Ishikawa (cell line): ENCODE data around the gene EPS15.

Experiments
- CEBPB ChIP-seq: IDR thresholded peaks from 2 replicates; pipeline ENCODE4 v1.6.1; 2012
- EGR1 ChIP-seq: IDR thresholded peaks from 2 replicates; pipeline ENCODE4 v1.6.1; 2012
- NFIC ChIP-seq: IDR thresholded peaks from 2 replicates; pipeline ENCODE4 v1.6.1; 2012
- RAD21 ChIP-seq: IDR thresholded peaks from 2 replicates; pipeline ENCODE4 v1.6.1; 2012; ENCODE audit warnings: low read depth
- TAF1 ChIP-seq: IDR thresholded peaks from 2 replicates; pipeline ENCODE4 v1.6.1; 2012; ENCODE audit warnings: low read depth, mild to moderate bottlenecking
- TCF12 ChIP-seq: IDR thresholded peaks from 2 replicates; pipeline ENCODE4 v1.6.1; 2012; ENCODE audit warnings: low read depth
- TEAD4 ChIP-seq: IDR thresholded peaks from 2 replicates; pipeline ENCODE4 v1.6.1; 2012
- YY1 ChIP-seq: IDR thresholded peaks from 2 replicates; pipeline ENCODE4 v1.6.1; 2012; ENCODE audit warnings: low read depth
- ZBTB7A ChIP-seq: IDR thresholded peaks from 2 replicates; pipeline ENCODE4 v1.6.1; 2012; ENCODE audit warnings: low read depth
- TF ChIP-seq, protein P1 (sequence below): IDR thresholded peaks from 2 replicates; pipeline ENCODE4 v1.6.1; 2012
- TF ChIP-seq, protein P2 (sequence below): IDR thresholded peaks from 2 replicates; pipeline ENCODE4 v1.6.1; 2012
- TF ChIP-seq, protein P3 (sequence below): IDR thresholded peaks from 2 replicates; pipeline ENCODE4 v1.6.1; 2012; ENCODE audit warnings: low read depth, mild to moderate bottlenecking

EPS15 gene

DNA sequence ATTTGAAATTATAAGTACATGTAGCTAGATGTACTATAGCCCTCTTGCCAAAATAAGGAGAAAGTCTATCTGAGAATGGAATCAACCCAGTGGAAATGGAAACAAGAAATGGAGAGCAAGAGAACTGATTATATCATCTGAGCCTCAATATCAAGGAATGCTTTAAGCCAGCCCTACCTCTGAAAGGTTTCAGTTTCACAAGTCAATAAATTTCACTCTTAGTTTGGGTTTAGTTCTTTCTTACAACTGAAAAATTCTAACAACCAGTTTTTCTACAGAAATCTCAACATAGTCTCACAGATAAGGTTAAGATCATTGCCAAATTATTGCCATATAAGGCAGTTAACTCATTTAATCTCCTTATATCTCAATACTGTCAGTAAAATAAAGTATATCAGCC is 80.0 kb downstream of the EPS15 start:
- TF ChIP-seq EGR1 (no peak), NFIC (no peak)

DNA sequence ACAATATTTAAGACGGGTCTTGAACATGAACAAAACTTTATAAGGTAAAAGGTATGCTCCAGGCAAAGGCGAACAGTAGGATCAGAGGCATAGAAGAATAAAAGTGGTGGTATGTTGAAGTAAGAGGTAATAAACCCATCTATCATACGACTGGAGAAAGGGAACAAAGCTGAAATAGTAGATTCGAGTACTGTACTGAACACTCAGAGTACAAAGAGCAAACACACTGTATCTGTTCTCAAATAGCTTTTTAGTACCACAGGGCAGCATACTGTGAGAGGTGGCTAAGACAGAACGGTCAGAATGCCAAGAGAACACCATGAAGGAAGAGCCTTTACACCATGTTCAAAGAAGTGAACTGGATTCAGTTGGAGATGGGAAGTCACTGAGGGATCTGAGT is 83.2 kb downstream of the EPS15 start:
- no peak for TF ChIP-seq EGR1
- no peak for TF ChIP-seq TEAD4
- no peak for TF ChIP-seq RAD21
- TF ChIP-seq YY1, result no peak
- TF ChIP-seq TAF1, result no peak
- TF ChIP-seq NFIC, result no peak

DNA sequence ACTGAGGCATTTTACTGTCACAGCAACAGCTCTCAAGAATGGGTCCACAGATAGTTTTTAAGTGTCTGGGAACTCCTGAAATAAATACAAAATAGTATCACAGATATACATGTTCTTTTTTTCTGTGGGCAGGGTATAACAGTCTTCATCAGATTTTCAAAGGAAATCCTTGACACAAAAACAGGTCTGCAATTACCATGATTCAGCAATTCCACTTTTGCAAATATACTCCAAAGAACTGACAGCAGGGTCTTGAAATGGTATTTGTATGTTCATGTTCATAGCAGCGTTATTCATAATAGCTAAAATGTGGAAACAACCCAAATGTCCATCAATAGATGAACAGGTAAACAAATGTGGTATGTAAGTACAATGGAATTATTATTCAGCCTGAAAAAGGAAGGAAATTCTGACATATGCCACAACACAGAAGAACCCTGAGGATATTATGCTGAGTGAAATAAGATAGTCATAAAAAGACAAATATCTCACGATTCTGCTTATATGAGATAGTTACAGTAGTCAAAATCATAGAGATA is 85.0 kb downstream of the EPS15 start:
- TF ChIP-seq, protein P1, sequence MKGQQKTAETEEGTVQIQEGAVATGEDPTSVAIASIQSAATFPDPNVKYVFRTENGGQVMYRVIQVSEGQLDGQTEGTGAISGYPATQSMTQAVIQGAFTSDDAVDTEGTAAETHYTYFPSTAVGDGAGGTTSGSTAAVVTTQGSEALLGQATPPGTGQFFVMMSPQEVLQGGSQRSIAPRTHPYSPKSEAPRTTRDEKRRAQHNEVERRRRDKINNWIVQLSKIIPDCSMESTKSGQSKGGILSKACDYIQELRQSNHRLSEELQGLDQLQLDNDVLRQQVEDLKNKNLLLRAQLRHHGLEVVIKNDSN, result no peak

DNA sequence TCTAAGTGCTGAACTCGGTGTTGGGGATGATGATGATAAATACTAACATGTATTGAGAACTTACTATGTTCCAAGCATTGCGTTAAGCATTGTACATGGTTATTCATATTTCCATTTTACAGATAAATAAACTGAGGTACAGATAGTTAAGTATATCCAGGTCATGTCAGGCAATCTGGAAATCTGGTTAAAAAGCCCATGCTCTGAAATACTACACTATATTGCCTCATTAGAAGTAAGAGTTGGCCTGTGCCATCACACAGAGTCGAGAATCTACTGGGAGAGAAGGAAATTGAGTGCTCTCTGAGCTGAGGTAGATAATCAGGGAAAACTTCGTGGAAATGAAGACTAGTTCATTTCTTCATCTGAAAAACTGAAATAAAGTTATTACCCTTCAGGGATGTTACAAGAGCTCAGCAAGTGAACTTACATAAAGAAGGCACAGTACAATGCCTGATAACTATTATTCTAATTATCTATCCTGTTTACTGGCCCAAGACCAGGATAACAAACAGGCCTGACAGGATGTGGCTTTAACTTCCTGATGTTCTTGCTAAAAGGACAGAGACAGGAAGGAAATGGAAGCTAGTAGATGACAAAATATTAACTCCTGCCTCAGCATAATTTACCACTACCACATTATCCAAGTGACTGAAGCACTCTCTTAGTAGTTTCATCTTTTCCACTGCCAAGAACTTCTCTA is 85.6 kb downstream of the EPS15 start:
- TF ChIP-seq, protein P2, sequence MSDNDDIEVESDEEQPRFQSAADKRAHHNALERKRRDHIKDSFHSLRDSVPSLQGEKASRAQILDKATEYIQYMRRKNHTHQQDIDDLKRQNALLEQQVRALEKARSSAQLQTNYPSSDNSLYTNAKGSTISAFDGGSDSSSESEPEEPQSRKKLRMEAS, result no peak
- TF ChIP-seq, protein P3, sequence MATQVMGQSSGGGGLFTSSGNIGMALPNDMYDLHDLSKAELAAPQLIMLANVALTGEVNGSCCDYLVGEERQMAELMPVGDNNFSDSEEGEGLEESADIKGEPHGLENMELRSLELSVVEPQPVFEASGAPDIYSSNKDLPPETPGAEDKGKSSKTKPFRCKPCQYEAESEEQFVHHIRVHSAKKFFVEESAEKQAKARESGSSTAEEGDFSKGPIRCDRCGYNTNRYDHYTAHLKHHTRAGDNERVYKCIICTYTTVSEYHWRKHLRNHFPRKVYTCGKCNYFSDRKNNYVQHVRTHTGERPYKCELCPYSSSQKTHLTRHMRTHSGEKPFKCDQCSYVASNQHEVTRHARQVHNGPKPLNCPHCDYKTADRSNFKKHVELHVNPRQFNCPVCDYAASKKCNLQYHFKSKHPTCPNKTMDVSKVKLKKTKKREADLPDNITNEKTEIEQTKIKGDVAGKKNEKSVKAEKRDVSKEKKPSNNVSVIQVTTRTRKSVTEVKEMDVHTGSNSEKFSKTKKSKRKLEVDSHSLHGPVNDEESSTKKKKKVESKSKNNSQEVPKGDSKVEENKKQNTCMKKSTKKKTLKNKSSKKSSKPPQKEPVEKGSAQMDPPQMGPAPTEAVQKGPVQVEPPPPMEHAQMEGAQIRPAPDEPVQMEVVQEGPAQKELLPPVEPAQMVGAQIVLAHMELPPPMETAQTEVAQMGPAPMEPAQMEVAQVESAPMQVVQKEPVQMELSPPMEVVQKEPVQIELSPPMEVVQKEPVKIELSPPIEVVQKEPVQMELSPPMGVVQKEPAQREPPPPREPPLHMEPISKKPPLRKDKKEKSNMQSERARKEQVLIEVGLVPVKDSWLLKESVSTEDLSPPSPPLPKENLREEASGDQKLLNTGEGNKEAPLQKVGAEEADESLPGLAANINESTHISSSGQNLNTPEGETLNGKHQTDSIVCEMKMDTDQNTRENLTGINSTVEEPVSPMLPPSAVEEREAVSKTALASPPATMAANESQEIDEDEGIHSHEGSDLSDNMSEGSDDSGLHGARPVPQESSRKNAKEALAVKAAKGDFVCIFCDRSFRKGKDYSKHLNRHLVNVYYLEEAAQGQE, result no peak
- TF ChIP-seq, protein P1, result no peak

DNA sequence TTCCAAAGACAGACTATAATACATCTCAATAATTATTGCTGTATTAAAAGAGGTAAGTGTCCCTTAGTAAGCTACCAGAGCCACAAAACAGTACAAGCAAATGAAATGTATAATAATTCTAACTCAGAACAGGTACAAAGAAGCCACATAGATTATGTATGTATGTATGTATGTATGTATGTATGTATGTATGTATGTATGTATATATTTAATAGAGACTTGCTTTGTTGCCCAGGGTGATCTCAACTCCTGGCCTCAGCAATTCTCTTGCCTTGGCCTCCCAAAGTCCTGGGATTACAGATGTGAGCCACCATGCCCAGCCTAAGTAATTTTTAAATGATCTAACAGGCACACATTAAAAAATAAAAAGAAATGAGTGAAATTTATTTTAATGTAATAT is 86.9 kb downstream of the EPS15 start:
- TF ChIP-seq CEBPB, result no peak
- TF ChIP-seq NFIC, result no peak
- TF ChIP-seq TCF12, result no peak
- TF ChIP-seq EGR1, result no peak
- no peak for TF ChIP-seq YY1

DNA sequence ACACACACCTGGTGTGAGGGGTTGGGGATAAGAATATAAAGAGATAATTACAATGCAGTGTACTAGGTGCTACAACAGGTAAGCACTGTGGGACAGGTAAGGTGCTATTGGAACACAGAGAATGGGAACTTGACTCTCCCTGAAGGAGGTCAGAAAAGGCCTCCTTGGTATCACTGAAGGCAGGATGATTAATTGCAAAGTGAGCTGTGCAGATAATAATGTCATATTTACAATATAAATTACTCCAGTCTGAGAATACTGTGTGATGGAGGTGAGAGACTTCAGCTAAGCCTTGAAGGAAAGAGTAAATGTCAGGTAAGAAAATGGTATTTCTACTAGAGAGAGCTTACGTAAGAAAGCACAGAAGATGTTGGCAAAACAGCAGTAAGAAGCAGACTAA is 91.6 kb downstream of the EPS15 start:
- TF ChIP-seq TAF1 (no peak), CEBPB (no peak), RAD21 (no peak), TEAD4 (no peak)
- TF ChIP-seq, protein P3, result no peak

DNA sequence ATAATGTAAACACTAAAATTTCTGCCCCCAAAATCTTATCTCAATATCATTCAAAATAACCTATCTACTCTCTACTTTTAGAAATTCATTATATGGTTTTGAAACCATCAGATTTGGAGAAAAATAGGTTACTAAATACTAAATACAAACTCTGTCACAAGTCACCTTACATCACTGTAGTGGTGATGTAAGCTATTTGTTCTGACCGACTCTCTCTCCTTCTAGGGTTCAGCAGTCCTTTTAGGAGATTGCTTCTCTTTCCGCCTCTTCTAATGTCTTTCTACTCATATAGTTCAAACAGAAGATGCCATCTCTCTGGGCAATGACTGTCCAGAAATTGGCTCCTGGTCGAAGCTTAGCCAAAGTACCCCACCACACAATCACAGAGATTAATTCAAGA is 93.1 kb downstream of the EPS15 start:
- TF ChIP-seq TCF12 (no peak), ZBTB7A (no peak)

DNA sequence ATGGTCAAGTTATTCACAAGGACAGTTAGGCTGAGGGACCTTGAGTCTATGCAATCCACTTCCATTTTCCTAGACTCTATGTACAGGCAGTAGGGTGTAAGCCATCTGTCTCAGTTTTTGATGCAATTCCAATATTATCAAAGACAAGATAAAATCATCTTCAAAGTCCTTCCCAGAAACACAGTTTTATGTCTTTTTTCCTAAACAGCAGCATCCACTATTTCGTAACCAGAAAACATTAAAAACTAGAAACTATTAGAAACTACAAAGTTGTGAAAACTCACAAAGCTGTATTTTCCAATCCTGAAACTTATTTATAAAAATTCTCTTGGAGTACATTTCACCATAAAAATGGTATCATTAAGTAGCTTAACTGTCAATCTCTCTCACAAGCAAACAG is 93.8 kb downstream of the EPS15 start:
- TF ChIP-seq NFIC, result no peak
- TF ChIP-seq, protein P3, result no peak
- TF ChIP-seq ZBTB7A, result no peak
